Measurements from ENCODE around the gene KCNJ12. TPM values are rescaled to one million over a fixed set of nuclear protein-coding genes. Genes with fewer than 3 reads are reported as not detected.
"Not testable (repeated sequence)": the region's sequence is repeated elsewhere in the genome, so short reads cannot be mapped to it uniquely, and the experiment has no call there.

Gene KCNJ12
- total RNA-seq, 1 donor from 2014 or later = not detected

DNA sequence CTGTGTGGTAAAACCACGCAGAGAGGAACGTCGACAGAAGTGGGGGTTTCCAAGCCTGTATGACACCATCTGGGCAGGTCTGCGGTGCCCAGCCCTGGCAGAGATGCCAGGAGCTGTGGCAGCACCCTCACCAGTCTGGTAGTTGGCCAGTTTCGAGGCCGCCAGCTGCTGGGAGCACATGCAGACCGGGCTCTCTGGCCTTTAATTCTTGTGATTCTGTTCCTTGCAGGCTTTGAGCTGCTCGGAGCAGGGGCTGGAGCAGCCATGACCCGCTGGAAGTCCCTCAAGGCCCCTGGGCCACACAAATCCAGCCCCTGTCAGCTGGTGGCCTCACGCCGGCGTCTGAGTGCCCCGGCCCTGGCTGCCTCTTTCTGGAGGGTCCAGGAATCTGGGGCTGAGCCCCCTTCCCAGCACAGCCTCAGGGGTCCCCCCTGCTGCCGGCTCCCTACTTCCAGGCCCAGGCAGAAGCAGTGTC lies 36.1 kb downstream of the KCNJ12 start:
- DNase-seq (ENCODE audit: low spot score); H3K4me3 Mint-ChIP-seq; H3K27ac Mint-ChIP-seq; H3K27me3 Mint-ChIP-seq (ENCODE audit: insufficient read depth); H3K9me3 Mint-ChIP-seq; H3K4me1 Mint-ChIP-seq (ENCODE audit: low read depth); H3K36me3 Mint-ChIP-seq (ENCODE audit: low read depth); intact Hi-C loops (cut with micrococcal nuclease): not testable (repeated sequence)

DNA sequence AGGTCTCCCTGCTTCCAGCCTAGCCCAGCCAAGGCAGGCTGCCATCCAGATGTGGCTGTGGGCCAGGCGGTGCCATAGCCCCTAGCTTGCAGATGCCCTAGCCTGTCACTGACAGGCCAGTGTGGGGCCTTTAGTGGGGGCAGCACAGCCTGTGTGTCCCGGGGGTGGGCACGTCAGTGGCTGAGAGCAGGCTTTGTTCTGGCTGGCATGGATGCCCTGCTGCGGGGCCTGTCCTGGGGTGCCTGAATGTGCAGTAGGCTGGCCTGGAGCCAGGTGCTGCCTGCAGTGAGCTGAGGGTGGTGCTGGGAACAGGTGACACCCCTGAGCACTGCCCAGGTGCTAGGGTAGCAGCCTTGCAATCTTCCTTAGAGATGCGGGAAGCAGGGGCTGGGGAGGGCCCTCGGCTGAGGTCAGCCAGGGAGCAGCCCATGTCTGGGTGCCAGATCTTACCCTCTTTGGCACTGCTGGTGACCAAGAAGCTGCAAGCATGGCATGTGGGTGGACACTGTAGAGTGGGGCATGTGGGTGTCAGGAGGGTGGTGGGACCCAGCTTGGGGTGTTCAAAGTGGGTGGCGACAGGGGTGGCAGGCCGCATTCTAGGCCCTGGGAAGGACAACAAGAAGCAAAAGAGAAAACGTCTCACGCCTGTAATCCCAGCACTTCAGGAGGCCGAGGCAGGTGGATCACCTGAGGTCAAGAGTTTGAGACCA lies 37.6 kb downstream of the KCNJ12 start:
- H3K27ac Mint-ChIP-seq; DNase-seq (ENCODE audit: low spot score); H3K9me3 Mint-ChIP-seq; H3K4me1 Mint-ChIP-seq (ENCODE audit: low read depth); H3K36me3 Mint-ChIP-seq (ENCODE audit: low read depth); H3K27me3 Mint-ChIP-seq (ENCODE audit: insufficient read depth); H3K4me3 Mint-ChIP-seq; intact Hi-C loops (cut with micrococcal nuclease): not testable (repeated sequence)

DNA sequence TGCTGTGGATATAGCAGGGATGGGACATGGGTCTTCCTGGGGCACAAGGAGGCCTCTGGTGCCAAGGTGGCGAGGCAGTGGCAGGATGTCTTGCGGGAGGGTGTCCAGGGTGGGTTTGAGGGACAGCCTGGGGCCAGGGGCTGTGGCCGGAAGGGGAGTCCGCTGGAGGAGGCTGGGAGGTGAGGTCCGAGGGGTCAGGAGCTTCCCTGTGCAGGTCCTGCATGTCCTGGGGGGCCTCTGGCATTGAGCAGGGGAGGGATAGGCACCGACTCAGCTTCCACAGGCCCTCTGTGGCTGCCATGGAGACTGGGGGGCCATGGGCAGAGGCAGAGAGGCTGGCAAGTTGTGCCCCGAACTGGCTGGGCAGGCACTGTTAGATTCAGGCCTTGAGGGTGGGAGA lies 38.5 kb downstream of the KCNJ12 start:
- H3K36me3 Mint-ChIP-seq (ENCODE audit: low read depth); H3K4me3 Mint-ChIP-seq; H3K4me1 Mint-ChIP-seq (ENCODE audit: low read depth); H3K9me3 Mint-ChIP-seq; DNase-seq (ENCODE audit: low spot score); H3K27me3 Mint-ChIP-seq (ENCODE audit: insufficient read depth); intact Hi-C loops (cut with micrococcal nuclease); H3K27ac Mint-ChIP-seq: not testable (repeated sequence)

DNA sequence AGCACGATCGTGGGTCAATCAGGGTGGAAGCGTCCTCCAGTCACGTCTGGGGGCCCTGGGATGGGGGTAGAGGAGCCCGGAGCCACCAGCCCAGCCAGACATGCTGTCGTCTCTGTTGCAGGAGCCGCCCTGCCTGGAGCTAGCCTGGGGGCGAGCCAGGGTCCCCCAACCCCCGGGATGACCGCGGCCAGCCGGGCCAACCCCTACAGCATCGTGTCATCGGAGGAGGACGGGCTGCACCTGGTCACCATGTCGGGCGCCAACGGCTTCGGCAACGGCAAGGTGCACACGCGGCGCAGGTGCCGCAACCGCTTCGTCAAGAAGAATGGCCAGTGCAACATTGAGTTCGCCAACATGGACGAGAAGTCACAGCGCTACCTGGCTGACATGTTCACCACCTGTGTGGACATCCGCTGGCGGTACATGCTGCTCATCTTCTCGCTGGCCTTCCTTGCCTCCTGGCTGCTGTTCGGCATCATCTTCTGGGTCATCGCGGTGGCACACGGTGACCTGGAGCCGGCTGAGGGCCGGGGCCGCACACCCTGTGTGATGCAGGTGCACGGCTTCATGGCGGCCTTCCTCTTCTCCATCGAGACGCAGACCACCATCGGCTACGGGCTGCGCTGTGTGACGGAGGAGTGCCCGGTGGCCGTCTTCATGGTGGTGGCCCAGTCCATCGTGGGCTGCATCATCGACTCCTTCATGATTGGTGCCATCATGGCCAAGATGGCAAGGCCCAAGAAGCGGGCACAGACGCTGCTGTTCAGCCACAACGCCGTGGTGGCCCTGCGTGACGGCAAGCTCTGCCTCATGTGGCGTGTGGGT lies 39.2 kb downstream of the KCNJ12 start:
- H3K4me3 Mint-ChIP-seq; H3K9me3 Mint-ChIP-seq; H3K4me1 Mint-ChIP-seq (ENCODE audit: low read depth); intact Hi-C loops (cut with micrococcal nuclease); H3K36me3 Mint-ChIP-seq (ENCODE audit: low read depth); H3K27ac Mint-ChIP-seq; H3K27me3 Mint-ChIP-seq (ENCODE audit: insufficient read depth); DNase-seq (ENCODE audit: low spot score): not testable (repeated sequence)

DNA sequence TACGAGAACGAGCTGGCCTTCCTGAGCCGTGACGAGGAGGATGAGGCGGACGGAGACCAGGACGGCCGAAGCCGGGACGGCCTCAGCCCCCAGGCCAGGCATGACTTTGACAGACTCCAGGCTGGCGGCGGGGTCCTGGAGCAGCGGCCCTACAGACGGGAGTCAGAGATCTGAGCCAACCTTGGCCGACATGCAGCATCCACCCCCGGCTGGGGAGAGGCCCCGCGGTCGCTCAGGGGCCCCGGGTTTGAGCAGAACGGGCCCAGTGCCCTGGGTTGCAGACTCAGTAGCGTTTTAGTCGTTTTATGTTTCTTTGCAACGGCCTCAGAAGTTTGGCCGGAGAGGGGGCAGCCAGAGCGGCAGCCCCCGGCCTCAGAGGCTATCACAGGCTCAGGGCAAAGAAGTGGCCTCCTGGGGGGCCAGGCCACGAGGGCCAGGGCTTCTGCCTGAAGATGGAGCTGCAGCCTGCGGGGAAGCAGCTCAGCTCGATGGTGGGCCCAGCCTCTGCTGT lies 40.4 kb downstream of the KCNJ12 start:
- not testable (repeated sequence) for H3K27me3 Mint-ChIP-seq (ENCODE audit: insufficient read depth)

DNA sequence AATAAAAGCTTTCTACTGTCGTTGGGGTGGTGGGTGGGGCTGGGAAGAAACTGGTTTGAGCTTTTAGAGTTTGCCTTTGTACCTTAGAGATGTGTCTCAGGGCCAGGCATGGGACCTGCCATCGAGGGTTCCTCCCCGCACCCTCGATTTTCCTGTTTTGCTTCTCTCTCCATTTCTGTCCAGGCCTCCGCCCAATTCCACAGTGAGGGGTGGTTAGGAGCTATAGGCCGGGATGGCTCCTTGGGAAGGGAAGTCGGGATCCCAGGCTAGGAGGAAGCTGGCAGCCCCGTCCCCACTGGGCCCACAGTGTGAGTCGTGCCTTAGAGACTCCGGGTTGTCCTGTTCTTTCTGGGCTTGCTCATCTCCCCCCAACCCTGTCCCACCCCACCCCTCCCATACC lies 41.2 kb downstream of the KCNJ12 start:
- H3K27ac Mint-ChIP-seq; H3K4me3 Mint-ChIP-seq; intact Hi-C loops (cut with micrococcal nuclease); H3K4me1 Mint-ChIP-seq (ENCODE audit: low read depth); DNase-seq (ENCODE audit: low spot score); H3K9me3 Mint-ChIP-seq; H3K27me3 Mint-ChIP-seq (ENCODE audit: insufficient read depth); H3K36me3 Mint-ChIP-seq (ENCODE audit: low read depth): not testable (repeated sequence)

More for the DNA sequence above, 40.4 kb downstream of the KCNJ12 start:
- H3K36me3 Mint-ChIP-seq (ENCODE audit: low read depth); H3K4me3 Mint-ChIP-seq; H3K4me1 Mint-ChIP-seq (ENCODE audit: low read depth); H3K27ac Mint-ChIP-seq; H3K9me3 Mint-ChIP-seq; intact Hi-C loops (cut with micrococcal nuclease); DNase-seq (ENCODE audit: low spot score): not testable (repeated sequence)

DNA sequence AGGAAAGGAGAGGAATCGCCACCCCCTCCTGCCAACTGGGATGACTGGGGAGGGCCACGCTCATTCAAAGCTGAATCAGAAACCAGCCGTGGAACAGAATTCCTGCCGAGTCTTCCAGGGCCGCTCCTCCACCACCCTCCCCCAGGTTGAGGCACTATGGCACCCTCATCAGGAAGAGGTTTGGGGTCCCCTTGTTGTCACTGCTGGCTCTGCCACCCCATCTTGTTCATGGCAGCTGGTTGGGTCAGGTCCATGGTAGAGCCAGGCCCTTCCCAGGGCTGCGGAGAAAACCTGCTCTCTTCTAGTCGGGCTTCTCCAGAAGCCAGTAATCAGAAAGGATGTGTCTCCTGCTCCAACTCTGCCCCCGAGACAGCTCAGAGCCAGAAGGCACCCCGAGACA lies 41.8 kb downstream of the KCNJ12 start:
- intact Hi-C loops (cut with micrococcal nuclease) = no loop called here
- Mint-ChIP-seq H3K4me3 (no peak overlapping the region), H3K9me3 (no peaks in the 10 kb centered on the region), H3K27ac (no peak overlapping the region), H3K4me1 (ENCODE audit: low read depth) (peaks cover 7% of the 10 kb centered on the region), H3K27me3 (ENCODE audit: insufficient read depth) (no peaks in the 10 kb centered on the region), H3K36me3 (ENCODE audit: low read depth) (no peaks in the 10 kb centered on the region)
- no peak for DNase-seq (ENCODE audit: low spot score)

DNA sequence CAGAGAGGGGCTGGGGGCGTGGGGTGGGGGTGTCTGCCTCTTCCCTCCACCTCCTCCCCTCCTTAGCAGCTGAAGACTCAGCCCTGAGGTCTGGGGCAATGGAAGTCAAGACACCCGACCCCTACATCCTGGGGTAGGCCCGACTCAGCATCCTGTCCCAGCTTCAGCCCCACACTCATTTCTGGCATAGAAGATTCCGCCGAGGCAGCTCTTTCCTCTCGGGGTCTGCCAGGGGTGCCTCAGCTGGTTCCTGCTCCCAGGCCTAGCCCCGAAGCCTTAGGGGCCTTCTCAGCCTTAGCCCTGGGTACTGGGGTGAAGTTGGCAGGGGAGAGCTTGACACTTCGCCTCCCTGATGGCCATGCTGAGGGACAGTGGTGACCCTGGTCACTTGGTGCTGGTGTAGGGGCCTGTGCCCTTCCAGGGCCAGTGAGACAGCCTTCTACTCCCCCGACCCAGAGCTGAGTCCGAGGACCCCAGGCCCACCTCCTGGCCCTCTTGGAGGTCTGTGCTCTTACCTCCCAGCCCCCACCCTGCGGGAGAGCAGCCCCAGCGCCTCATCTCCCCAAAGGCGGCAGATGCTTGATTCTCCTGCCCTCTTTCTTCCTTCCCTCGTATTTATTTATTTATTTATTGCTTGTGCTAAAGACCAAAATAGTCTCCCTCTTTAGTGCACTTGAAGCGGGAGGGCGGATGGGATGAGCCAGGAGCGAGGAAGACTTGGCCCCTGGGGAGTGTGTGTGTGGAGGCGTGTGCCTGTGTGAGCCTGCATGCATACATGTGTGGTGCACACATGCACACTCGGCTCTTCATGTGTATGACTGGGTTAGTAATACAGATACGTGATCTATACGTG lies 42.5 kb downstream of the KCNJ12 start:
- H3K27ac Mint-ChIP-seq = no peak overlapping the region
- intact Hi-C loops (cut with micrococcal nuclease) = no loop called here
- no peaks in the 10 kb centered on the region for H3K36me3 Mint-ChIP-seq (ENCODE audit: low read depth)
- no peak overlapping the region for H3K4me3 Mint-ChIP-seq
- no peaks in the 10 kb centered on the region for H3K27me3 Mint-ChIP-seq (ENCODE audit: insufficient read depth)
- no peak for DNase-seq (ENCODE audit: low spot score)
- H3K9me3 Mint-ChIP-seq = no peaks in the 10 kb centered on the region
- peaks cover 7% of the 10 kb centered on the region for H3K4me1 Mint-ChIP-seq (ENCODE audit: low read depth)

DNA sequence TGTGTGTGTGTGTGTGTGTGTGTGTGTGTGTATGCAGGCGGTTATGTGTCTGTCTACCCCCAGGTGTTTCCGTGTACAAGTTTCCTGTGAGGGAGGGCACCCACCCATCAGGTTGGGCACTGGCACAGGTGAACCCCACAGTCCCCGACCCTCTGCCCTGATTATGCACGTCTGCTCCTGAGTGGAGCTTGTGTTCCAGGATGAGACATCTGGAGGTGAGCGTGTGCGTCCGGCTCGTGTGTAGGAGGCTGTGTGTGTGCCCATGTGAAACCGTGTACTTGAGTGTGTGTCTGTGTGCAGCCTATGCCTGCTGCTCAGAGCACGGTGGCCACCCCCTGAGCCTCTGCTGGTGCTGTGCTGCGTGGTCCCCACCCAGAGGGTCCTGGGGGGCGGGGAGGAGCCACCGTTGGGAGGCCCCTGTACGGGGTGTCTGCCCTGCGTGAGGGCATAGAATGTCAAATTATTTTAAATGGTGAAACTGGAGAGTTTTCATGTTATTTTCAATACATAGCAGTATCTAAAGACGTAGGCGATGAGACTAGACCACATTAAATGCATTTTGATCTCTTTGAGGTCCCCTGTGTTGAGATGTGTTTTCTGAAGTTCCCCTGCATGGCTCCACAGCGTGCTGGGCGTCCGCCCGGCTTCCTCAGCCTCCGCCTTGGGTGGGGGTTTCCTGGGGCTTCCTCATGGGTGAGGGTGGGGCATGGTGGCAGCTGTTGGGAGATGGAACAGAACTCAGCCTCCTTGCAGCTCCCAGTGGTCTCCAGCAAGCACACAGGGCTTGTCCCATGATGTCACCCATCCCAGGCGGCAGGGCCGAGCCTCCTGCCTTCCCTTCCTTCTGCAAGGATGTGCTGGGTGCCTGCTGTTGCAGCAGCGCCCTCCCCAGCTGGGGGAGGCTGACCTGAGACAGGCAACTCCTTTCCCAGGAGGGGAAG lies 43.4 kb downstream of the KCNJ12 start:
- DNase-seq (ENCODE audit: low spot score) = no peak
- intact Hi-C loops (cut with micrococcal nuclease) = no loop called here
- H3K4me3 Mint-ChIP-seq = no peak overlapping the region
- H3K4me1 Mint-ChIP-seq (ENCODE audit: low read depth) = peaks cover 7% of the 10 kb centered on the region
- H3K27ac Mint-ChIP-seq = no peak overlapping the region
- H3K9me3 Mint-ChIP-seq = no peaks in the 10 kb centered on the region
- H3K36me3 Mint-ChIP-seq (ENCODE audit: low read depth) = no peaks in the 10 kb centered on the region
- H3K27me3 Mint-ChIP-seq (ENCODE audit: insufficient read depth) = no peaks in the 10 kb centered on the region

DNA sequence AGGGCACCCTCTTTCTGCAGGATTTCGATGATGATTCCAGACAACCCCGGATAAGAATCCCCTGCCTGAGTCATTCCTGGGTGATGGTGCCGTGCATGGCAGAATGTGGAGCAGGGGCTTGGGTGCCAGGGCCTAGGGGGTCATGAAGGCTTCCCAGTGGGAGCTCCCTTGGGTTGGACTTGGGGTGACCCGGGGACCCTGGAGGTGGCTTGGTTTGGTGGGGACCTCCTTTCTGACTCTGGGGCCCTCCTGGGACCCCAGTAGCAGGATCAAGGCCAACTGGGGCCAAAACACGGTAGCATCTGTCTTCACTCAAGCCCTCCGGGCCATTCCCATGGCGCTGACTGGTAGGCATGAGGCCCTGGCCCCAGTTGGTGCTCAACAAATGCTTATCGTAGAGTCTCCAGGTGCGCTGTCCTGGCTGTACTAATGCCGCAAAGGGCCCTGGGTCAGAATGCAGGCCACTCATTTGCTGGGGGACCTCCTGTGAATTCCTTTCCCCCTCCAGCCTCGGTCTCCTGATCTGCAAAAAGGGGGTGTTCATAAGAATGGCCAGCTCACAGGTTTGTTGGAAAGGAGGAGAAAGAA lies 44.4 kb downstream of the KCNJ12 start:
- H3K4me3 Mint-ChIP-seq; H3K27ac Mint-ChIP-seq; H3K27me3 Mint-ChIP-seq (ENCODE audit: insufficient read depth); DNase-seq (ENCODE audit: low spot score); intact Hi-C loops (cut with micrococcal nuclease); H3K9me3 Mint-ChIP-seq; H3K4me1 Mint-ChIP-seq (ENCODE audit: low read depth); H3K36me3 Mint-ChIP-seq (ENCODE audit: low read depth): not testable (repeated sequence)

DNA sequence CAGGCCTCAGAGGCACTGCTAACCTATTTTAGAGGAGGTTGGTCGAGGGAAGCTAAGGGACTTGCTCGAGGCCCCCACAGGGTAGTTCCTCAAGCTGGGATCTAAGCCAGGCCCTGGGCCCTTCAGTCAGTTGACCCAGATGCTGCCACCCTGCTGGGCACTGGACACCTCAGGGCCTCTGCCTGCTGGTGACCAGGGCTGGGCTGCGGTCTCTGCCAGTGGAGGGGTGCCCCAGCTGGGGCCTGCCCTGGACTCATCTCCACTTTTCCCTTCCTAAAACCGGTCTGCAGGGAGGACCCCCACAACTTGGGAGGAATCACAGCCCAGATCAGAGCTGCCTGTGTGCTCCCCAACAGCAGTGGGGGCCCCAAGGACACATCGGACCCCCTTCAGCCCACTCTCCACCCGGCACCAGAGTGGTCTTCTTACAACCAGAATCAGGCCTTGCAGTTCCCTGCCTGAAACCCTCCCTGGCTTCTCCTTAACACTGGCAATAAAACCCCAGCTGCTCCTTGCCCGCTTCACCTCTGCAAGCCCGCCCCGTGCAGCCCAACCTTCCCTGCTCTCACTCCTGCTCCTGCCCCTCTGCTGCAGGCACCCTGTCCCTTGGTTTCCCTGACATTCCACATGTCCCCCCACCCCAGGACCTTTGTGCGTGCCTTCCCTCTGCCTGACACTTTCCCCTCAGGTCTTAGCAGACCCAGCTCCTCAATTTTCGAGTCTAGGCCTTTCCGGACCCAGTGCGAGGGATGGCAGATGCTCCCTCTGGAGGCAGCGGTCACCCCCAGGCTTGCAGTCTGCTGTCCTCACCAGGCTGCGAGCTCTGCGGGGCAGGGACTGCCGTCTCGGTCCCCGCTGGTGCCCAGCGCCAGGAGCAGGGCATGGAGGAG lies 45.5 kb downstream of the KCNJ12 start:
- intact Hi-C loops (cut with micrococcal nuclease); DNase-seq (ENCODE audit: low spot score); H3K4me3 Mint-ChIP-seq; H3K27me3 Mint-ChIP-seq (ENCODE audit: insufficient read depth); H3K36me3 Mint-ChIP-seq (ENCODE audit: low read depth); H3K9me3 Mint-ChIP-seq; H3K27ac Mint-ChIP-seq; H3K4me1 Mint-ChIP-seq (ENCODE audit: low read depth): not testable (repeated sequence)
